Measurements from ENCODE around the gene TNS3. TPM values are rescaled to one million over a fixed set of nuclear protein-coding genes. Genes with fewer than 3 reads are reported as not detected.
A peak's percentile ranks its signal among the peaks of the same experiment; 100 is the strongest.

The TNS3 gene
- total and polyA plus RNA-seq, 9 of the 15 experiments (the other 6 are each of a cell fraction or from before 2014, with no cell fraction given) = 0.20 TPM; not detected in 8

DNA sequence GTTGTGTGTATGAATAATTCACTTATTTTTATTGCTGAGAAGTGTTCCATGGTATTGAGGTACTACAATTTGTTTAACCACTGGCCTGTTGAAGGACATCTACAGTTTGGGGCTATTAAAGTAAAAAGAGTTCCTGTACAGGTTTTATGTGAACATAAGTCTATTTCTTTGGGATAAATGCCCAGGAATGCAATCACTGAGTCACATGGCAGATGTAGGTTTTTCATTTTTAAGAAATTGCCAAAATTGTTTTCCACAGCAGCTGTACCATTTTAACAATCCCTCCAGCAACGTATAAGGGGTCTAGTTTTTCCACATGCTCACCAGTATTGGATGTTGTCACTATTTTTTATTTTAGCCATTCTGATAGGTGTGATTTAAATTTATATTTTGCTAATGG lies 243.9 kb downstream of the TNS3 start:
- H3K4me1 ChIP-seq (replicated peaks in 1 of 2; ENCODE audit: control insufficient read depth in 2 of 2, insufficient read depth in 2 of 2, low read length in 2 of 2) = no peaks in the 10 kb centered on the region
- ATAC-seq = no peak
- H3K4me2 ChIP-seq (ENCODE audit: insufficient read depth, low read length) = no peak overlapping the region
- 0% methylated on average over 1 of the region's 1 CpG for WGBS (ENCODE audit: insufficient coverage, low coverage, missing lambda C conversion rate)
- CTCF ChIA-PET (ENCODE audit: low intra/inter-chr PET ratio) = no interaction called here
- no TSS peak for BruUV-seq (replicated peaks)
- no peaks in the 10 kb centered on the region for H4K20me1 ChIP-seq (replicated peaks; ENCODE audit: control insufficient read depth, insufficient read depth, low read length)
- H3K9ac ChIP-seq (ENCODE audit: insufficient read depth in 1 of 2, low read depth in 2 of 2, low read length in 2 of 2) = no peak overlapping the region
- no peaks in the 10 kb centered on the region for H3K9me3 ChIP-seq (replicated peaks; ENCODE audit: control insufficient read depth, insufficient read depth, low read depth, low read length)
- no peaks in the 10 kb centered on the region for H3K79me2 ChIP-seq (ENCODE audit: control insufficient read depth, insufficient read depth, low read length)
- no peaks in the 10 kb centered on the region for H3K9me1 ChIP-seq (ENCODE audit: control insufficient read depth, insufficient read depth, low read length)
- no peak for TF ChIP-seq MED1 (CRISPR knock-in tag; IDR thresholded peaks at IDR 0.05; ENCODE audit: borderline replicate concordance)
- TF ChIP-seq ZNF77 (CRISPR knock-in tag; IDR thresholded peaks at IDR 0.05) = no peak
- TF ChIP-seq XRCC3 (IDR thresholded peaks at IDR 0.05) = no peak
- TF ChIP-seq POLR2AphosphoS5 (IDR thresholded peaks at IDR 0.05; ENCODE audit: control insufficient read depth, insufficient read depth, low read depth, low read length) = no peak
- no peak for TF ChIP-seq SRF (CRISPR knock-in tag; IDR thresholded peaks at IDR 0.05)
- H2AFZ ChIP-seq (ENCODE audit: low read depth, low read length) = no peak overlapping the region
- FAIRE-seq = no peak
- H3K36me3 ChIP-seq (ENCODE audit: control insufficient read depth, insufficient read depth, low read length) = no peaks in the 10 kb centered on the region
- DNase-seq (ENCODE audit: extremely low read depth in 1 of 4, low spot score in 3 of 4) = no peak
- POLR2A ChIA-PET = no interaction called here
- intact Hi-C loops (cut with micrococcal nuclease) (no loop called here), in situ Hi-C loops (cut with MboI) (no loop called here)
- H3K27me3 ChIP-seq (ENCODE audit: control insufficient read depth in 2 of 2, insufficient read depth in 2 of 2, low read length in 2 of 2) = peaks cover 3 to 14% of the 10 kb centered on the region in 2 experiments; a peak in 4 of 5 replicates
- no peak overlapping the region for H3K27ac ChIP-seq (ENCODE audit: extremely low read depth, low read depth, low read length)
- no peak overlapping the region for H3K4me3 ChIP-seq

DNA sequence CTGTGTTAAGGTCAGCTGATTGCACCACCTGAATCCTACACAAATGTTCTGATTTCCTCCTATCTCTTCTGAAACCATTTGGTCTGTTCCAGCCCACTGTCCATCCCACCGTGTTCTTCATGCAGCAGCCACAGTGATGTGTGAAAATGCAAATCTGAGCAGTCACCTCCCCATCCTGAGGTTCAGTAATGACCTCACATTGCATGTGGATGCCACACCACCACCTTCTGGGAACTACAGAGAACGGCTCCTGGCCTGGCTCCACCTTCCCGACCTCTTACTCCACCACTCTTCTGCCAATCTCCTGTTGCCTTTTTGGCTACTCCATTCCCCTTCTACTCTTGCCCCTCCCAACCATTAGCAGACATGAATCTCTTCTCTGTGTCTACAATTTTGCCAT lies 244.4 kb downstream of the TNS3 start:
- no TSS peak for BruUV-seq (replicated peaks)
- DNase-seq (ENCODE audit: extremely low read depth in 1 of 4, low spot score in 3 of 4) (no peak), FAIRE-seq (no peak), ATAC-seq (peak; percentile 67; the same call in 2 of the 3 replicates)
- ChIA-PET POLR2A (no interaction called here), CTCF (ENCODE audit: low intra/inter-chr PET ratio) (no interaction called here)
- intact Hi-C loops (cut with micrococcal nuclease) (no loop called here), in situ Hi-C loops (cut with MboI) (no loop called here)
- H3K9ac ChIP-seq (ENCODE audit: insufficient read depth in 1 of 2, low read depth in 2 of 2, low read length in 2 of 2) = no peak overlapping the region
- H3K27me3 ChIP-seq (ENCODE audit: control insufficient read depth in 2 of 2, insufficient read depth in 2 of 2, low read length in 2 of 2) = peaks cover 2 to 10% of the 10 kb centered on the region in 2 experiments; a peak in 1 of 5 replicates
- H3K79me2 ChIP-seq (ENCODE audit: control insufficient read depth, insufficient read depth, low read length) = no peaks in the 10 kb centered on the region
- TF ChIP-seq, protein P1, sequence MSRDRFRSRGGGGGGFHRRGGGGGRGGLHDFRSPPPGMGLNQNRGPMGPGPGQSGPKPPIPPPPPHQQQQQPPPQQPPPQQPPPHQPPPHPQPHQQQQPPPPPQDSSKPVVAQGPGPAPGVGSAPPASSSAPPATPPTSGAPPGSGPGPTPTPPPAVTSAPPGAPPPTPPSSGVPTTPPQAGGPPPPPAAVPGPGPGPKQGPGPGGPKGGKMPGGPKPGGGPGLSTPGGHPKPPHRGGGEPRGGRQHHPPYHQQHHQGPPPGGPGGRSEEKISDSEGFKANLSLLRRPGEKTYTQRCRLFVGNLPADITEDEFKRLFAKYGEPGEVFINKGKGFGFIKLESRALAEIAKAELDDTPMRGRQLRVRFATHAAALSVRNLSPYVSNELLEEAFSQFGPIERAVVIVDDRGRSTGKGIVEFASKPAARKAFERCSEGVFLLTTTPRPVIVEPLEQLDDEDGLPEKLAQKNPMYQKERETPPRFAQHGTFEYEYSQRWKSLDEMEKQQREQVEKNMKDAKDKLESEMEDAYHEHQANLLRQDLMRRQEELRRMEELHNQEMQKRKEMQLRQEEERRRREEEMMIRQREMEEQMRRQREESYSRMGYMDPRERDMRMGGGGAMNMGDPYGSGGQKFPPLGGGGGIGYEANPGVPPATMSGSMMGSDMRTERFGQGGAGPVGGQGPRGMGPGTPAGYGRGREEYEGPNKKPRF (IDR thresholded peaks at IDR 0.05; ENCODE audit: low read depth, low read length) = no peak
- TF ChIP-seq BRCA1 (IDR thresholded peaks at IDR 0.05) (no peak), BRCA1 (CRISPR knock-in tag; IDR thresholded peaks at IDR 0.05) (no peak), FOXA3 (CRISPR knock-in tag; conservative IDR thresholded peaks at IDR 0.05 in 1 of 2, IDR thresholded peaks at IDR 0.05 in 1 of 2) (no peak)
- WGBS (ENCODE audit: insufficient coverage, low coverage, missing lambda C conversion rate) = 0% methylated on average over 3 of the region's 3 CpGs
- H3K4me1 ChIP-seq (replicated peaks in 1 of 2; ENCODE audit: control insufficient read depth in 2 of 2, insufficient read depth in 2 of 2, low read length in 2 of 2) = no peaks in the 10 kb centered on the region
- H3K27ac ChIP-seq (ENCODE audit: extremely low read depth, low read depth, low read length) = no peak overlapping the region
- H3K9me3 ChIP-seq (replicated peaks; ENCODE audit: control insufficient read depth, insufficient read depth, low read depth, low read length) = no peaks in the 10 kb centered on the region
- H3K4me2 ChIP-seq (ENCODE audit: insufficient read depth, low read length) = no peak overlapping the region
- no peak overlapping the region for H2AFZ ChIP-seq (ENCODE audit: low read depth, low read length)
- no peaks in the 10 kb centered on the region for H3K9me1 ChIP-seq (ENCODE audit: control insufficient read depth, insufficient read depth, low read length)
- H4K20me1 ChIP-seq (replicated peaks; ENCODE audit: control insufficient read depth, insufficient read depth, low read length) = no peaks in the 10 kb centered on the region
- H3K36me3 ChIP-seq (ENCODE audit: control insufficient read depth, insufficient read depth, low read length) = no peaks in the 10 kb centered on the region
- no peak overlapping the region for H3K4me3 ChIP-seq
